Activated CD4-positive, alpha-beta T cell treated with anti-CD3 and anti-CD28 coated beads for 4 hours (primary cell): ENCODE results near the gene C2orf72.

Experiments used
- DNase-seq, 2 donors: peaks; one replicate each; pipeline ENCODE4 v3.0.0-alpha.2; 2020

The C2orf72 gene

DNA sequence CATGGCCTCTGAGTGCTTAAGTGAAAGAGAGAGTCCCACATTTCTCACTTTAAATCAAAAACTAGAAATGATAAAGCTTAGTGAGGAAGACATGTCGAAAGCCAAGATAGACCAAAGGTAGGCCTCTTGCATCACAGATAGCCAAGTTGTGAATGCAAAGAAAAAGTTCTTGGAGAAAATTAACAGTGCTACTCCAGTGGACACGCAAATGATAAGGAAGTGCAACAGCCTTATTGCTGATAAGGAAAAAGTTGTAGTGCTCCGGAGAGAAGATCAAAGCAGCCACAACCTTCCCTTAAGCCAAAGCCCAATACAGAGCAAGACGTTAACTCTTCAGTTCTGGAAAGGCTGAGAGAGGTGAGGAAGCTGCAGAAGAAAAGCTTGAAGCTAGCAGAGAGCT lies 51.4 kb downstream of the C2orf72 start:
- no peak for DNase-seq

DNA sequence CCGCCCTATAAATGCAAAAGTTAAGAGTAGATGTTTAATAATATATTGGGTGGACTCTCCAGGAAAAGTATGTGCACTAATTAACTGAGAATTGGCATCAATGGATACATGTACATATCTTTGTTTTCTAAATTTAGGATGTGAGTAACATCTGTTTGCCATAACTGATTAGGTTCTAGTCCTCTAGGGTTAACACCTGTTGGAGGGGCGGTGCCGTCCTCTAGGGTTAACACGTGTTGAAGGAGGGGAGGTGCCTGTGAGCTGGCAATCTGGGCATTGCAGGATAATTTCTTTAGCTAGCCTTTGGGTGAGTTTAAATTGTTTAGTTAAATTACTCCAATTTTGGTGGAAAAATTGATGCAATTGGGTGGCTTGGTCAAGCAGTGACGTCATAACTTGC lies 56.6 kb downstream of the C2orf72 start:
- DNase-seq: no peak

DNA sequence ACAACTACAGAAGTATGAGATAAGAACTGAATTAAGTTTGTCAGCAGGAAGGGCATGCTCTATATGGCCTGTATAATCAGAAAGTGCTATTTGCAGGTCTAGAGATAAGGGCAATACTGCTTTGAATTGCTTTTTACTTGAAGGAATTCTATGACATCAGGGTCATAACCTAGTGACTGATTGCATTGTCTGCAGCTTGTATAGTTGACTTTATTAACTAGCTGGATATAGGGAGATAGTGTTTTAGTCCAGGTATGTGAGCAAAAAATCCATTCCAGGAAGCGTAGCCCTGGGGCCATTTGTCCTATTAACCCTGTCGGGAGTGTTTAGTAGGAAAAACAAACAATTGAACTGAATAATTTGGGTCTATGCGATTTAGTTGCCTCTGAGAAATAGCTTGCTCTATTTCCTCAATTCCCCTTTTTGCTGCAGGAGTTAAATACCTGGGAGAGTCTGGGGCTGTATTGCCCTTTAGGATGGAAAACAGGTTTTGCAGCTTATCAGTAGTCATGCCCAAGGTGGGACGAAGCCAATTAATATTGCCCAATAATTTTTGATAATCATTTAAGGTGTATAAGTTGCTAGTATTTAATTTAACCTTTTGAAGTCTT lies 57.5 kb downstream of the C2orf72 start:
- DNase-seq: no peak
